ENCODE results near the gene PDE8B.

DNA sequence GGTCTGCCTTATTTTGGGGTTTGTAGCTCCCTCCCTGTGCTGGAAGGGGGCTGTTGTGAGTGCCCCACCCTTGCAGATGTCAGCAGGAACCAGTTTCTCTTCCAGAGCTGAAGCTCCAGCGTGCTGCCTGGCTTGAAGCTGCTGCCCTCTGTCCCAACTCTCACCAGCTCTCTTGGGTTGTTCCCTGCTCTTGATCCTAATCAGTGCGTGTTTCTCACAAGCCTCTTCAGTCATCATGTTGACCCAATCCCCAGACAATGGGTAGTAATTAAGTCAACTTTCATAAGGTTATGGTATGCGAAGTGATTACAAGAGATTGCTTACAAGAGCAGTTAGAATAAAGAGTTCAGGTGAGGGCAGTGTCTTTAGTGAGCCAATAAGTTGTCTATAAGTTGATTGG, 57.0 kb downstream of the PDE8B start:
- TF ChIP-seq, protein P1, sequence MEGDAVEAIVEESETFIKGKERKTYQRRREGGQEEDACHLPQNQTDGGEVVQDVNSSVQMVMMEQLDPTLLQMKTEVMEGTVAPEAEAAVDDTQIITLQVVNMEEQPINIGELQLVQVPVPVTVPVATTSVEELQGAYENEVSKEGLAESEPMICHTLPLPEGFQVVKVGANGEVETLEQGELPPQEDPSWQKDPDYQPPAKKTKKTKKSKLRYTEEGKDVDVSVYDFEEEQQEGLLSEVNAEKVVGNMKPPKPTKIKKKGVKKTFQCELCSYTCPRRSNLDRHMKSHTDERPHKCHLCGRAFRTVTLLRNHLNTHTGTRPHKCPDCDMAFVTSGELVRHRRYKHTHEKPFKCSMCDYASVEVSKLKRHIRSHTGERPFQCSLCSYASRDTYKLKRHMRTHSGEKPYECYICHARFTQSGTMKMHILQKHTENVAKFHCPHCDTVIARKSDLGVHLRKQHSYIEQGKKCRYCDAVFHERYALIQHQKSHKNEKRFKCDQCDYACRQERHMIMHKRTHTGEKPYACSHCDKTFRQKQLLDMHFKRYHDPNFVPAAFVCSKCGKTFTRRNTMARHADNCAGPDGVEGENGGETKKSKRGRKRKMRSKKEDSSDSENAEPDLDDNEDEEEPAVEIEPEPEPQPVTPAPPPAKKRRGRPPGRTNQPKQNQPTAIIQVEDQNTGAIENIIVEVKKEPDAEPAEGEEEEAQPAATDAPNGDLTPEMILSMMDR (IDR thresholded peaks at IDR 0.05; ENCODE audit: low read length), result no peak
- TF ChIP-seq EZH2 (IDR thresholded peaks at IDR 0.05; ENCODE audit: borderline replicate concordance, low read length), result no peak
